GM19395 (cell line): ENCODE results near the gene CMYA5.
"Not testable (repeated sequence)": the region's sequence is repeated elsewhere in the genome, so short reads cannot be mapped to it uniquely, and the experiment has no call there.

Experiments used
- ATAC-seq: cut with Tn5 transposase; IDR thresholded peaks from one replicate; pipeline ENCODE4 v1.9.1; 2021; ENCODE audit warnings: mild to moderate bottlenecking, moderate library complexity; ENCODE audit not compliant: unreplicated experiment

CMYA5 gene

GRCh38 chr5:79746642-79747569, 57.3 kb downstream of the CMYA5 start:
- ATAC-seq, result no peak

- no peak for ATAC-seq
These were observed 61.2 kb downstream of the CMYA5 start for GRCh38 chr5:79750611-79751510.

- ATAC-seq, result no peak
These were observed 63.5 kb downstream of the CMYA5 start for GRCh38 chr5:79753092-79753491.

GRCh38 chr5:79753877-79754645, 64.4 kb downstream of the CMYA5 start:
- no peak for ATAC-seq

- no peak for ATAC-seq
These were observed 65.4 kb downstream of the CMYA5 start for GRCh38 chr5:79754865-79755555.

GRCh38 chr5:79756076-79756475, 66.4 kb downstream of the CMYA5 start:
- no peak for ATAC-seq

- no peak for ATAC-seq
These were observed 69.8 kb downstream of the CMYA5 start for GRCh38 chr5:79759436-79759835.

- no peak for ATAC-seq
These were observed 70.2 kb downstream of the CMYA5 start for GRCh38 chr5:79759848-79760247.

- no peak for ATAC-seq
These were observed 73.3 kb downstream of the CMYA5 start for GRCh38 chr5:79762929-79763328.

- not testable (repeated sequence) for ATAC-seq
These were observed 74.5 kb downstream of the CMYA5 start for GRCh38 chr5:79764147-79764546.

- ATAC-seq, result no peak
These were observed 81.8 kb downstream of the CMYA5 start for GRCh38 chr5:79771387-79771786.

GRCh38 chr5:79772651-79773050, 83.0 kb downstream of the CMYA5 start:
- ATAC-seq, result no peak

- no peak for ATAC-seq
These were observed 84.0 kb downstream of the CMYA5 start for GRCh38 chr5:79773612-79774011.

- ATAC-seq, result no peak
These were observed 84.7 kb downstream of the CMYA5 start for GRCh38 chr5:79774171-79774854.

GRCh38 chr5:79774855-79775237, 85.2 kb downstream of the CMYA5 start:
- no peak for ATAC-seq

GRCh38 chr5:79784741-79785140, 95.1 kb downstream of the CMYA5 start:
- not testable (repeated sequence) for ATAC-seq

GRCh38 chr5:79785983-79786382, 96.3 kb downstream of the CMYA5 start:
- ATAC-seq, result no peak

GRCh38 chr5:79787448-79787847, 97.8 kb downstream of the CMYA5 start:
- ATAC-seq, result no peak

- no peak for ATAC-seq
These were observed 102.2 kb downstream of the CMYA5 start for GRCh38 chr5:79791843-79792242.

GRCh38 chr5:79792463-79792862, 102.8 kb downstream of the CMYA5 start:
- ATAC-seq, result no peak
